ENCODE data around the gene TNNT2. TPM values are rescaled to one million over a fixed set of nuclear protein-coding genes. Genes with fewer than 3 reads are reported as not detected.

The TNNT2 gene
- total and polyA plus RNA-seq, 2 donors (not counting 3 experiments of a cell fraction or from before 2014, with no cell fraction given), result not detected

DNA sequence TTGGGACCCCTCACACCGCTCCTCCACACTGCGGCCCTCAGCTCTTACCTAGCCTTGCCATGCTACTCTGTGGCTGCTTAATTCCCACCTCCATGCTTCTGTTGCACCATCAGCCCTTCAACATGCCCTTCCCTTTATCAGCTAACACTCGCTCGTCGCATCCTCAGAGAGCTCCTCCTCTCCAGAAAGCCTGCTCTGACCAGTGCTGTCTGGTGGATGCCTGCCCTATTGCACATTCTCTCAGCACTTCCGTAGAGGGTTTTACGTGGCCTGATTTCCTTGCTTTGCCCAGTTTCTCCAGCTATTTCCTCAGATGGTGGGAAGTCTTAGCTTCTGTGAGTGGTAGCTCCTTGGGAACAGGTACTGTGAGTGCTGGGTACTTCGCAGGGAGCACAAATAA is 32.0 kb upstream of the TNNT2 start:
- H3K9me1 ChIP-seq (replicated peaks; ENCODE audit: control insufficient read depth, extremely low read depth, insufficient read depth, low read length), result no peaks in the 10 kb centered on the region
- no peak overlapping the region for H3K9ac ChIP-seq (replicated peaks; ENCODE audit: extremely low read depth, insufficient read depth, low read length)
- peaks cover 3 to 6% of the 10 kb centered on the region in 2 experiments for H3K27me3 ChIP-seq (ENCODE audit: control insufficient read depth in 2 of 2, insufficient read depth in 2 of 2, low read length in 2 of 2)
- H3K27ac ChIP-seq (ENCODE audit: insufficient read depth, low read depth, low read length), result no peak overlapping the region
- no peaks in the 10 kb centered on the region for H4K20me1 ChIP-seq (replicated peaks; ENCODE audit: control insufficient read depth, extremely low read depth, insufficient read depth, low read length)
- dilution Hi-C loops (cut with MboI; ENCODE audit: extremely low pct_ligation_motif_present, low sequenced_read_pairs) (no loop called here), intact Hi-C loops (cut with micrococcal nuclease) (no loop called here)
- TF ChIP-seq POLR2A (IDR thresholded peaks at IDR 0.05; ENCODE audit: low read depth, low read length), result no peak
- TF ChIP-seq, protein P1, sequence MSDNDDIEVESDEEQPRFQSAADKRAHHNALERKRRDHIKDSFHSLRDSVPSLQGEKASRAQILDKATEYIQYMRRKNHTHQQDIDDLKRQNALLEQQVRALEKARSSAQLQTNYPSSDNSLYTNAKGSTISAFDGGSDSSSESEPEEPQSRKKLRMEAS (IDR thresholded peaks at IDR 0.05; ENCODE audit: insufficient read depth, insufficient read length), result no peak
- no peak for TF ChIP-seq FOS (IDR thresholded peaks at IDR 0.05; ENCODE audit: borderline replicate concordance, insufficient read depth, low read length)
- TF ChIP-seq EZH2 (IDR thresholded peaks at IDR 0.05; ENCODE audit: borderline replicate concordance, low read depth, low read length, severe bottlenecking), result no peak
- TF ChIP-seq JUN (IDR thresholded peaks at IDR 0.05; ENCODE audit: borderline replicate concordance, insufficient read depth, insufficient read length, low read depth), result no peak
- TF ChIP-seq MYC (IDR thresholded peaks at IDR 0.05; ENCODE audit: low read depth, low read length), result no peak
- no peak for TF ChIP-seq POLR2AphosphoS5 (IDR thresholded peaks at IDR 0.05; ENCODE audit: insufficient read depth, low read depth, low read length)
- TF ChIP-seq GATA2 (IDR thresholded peaks at IDR 0.05; ENCODE audit: insufficient read depth, insufficient read length, low read depth, low read length), result no peak
- TF ChIP-seq, protein P2, sequence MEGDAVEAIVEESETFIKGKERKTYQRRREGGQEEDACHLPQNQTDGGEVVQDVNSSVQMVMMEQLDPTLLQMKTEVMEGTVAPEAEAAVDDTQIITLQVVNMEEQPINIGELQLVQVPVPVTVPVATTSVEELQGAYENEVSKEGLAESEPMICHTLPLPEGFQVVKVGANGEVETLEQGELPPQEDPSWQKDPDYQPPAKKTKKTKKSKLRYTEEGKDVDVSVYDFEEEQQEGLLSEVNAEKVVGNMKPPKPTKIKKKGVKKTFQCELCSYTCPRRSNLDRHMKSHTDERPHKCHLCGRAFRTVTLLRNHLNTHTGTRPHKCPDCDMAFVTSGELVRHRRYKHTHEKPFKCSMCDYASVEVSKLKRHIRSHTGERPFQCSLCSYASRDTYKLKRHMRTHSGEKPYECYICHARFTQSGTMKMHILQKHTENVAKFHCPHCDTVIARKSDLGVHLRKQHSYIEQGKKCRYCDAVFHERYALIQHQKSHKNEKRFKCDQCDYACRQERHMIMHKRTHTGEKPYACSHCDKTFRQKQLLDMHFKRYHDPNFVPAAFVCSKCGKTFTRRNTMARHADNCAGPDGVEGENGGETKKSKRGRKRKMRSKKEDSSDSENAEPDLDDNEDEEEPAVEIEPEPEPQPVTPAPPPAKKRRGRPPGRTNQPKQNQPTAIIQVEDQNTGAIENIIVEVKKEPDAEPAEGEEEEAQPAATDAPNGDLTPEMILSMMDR (IDR thresholded peaks at IDR 0.05; ENCODE audit: extremely low read depth in 1 of 2, insufficient read depth in 1 of 2, low read depth in 1 of 2, low read length in 2 of 2), result no peak
- no TSS peak for BruUV-seq (replicated peaks)
- FAIRE-seq (no peak), DNase-seq (ENCODE audit: low read depth, low spot score) (no peak)
- no peak overlapping the region for H2AFZ ChIP-seq (ENCODE audit: low read depth, low read length)
- ChIA-PET CTCF (interaction anchor here (0.9 to 2.0 kb wide), 9 partner anchors 9 to 155 kb away, joined by 3 to 14 read pairs (median 6); no protein-coding TSS in a partner anchor), POLR2A (no interaction called here)
- no peaks in the 10 kb centered on the region for H3K36me3 ChIP-seq (ENCODE audit: control insufficient read depth in 2 of 2, extremely low read depth in 1 of 2, insufficient read depth in 2 of 2, low read length in 2 of 2)
- no peak overlapping the region for H3K4me3 ChIP-seq (replicated peaks in 1 of 3; ENCODE audit: insufficient read depth in 1 of 3, low read depth in 1 of 3, low read length in 3 of 3)
- H3K4me1 ChIP-seq (ENCODE audit: control insufficient read depth, extremely low read depth, insufficient read depth, low read length), result no peaks in the 10 kb centered on the region
- H3K9me3 ChIP-seq (replicated peaks; ENCODE audit: control insufficient read depth, insufficient read depth, low read length), result no peaks in the 10 kb centered on the region
- H3K79me2 ChIP-seq (ENCODE audit: control insufficient read depth, insufficient read depth, low read length), result no peaks in the 10 kb centered on the region
- H3K4me2 ChIP-seq (ENCODE audit: insufficient read depth, low read length), result no peak overlapping the region

Data from endothelial cell of umbilical vein (primary cell).